GM18868 (cell line): ENCODE measurements around the gene IFNA4.
"Not testable (repeated sequence)": the region's sequence is repeated elsewhere in the genome, so short reads cannot be mapped to it uniquely, and the experiment has no call there.

Experiments used
- ATAC-seq: cut with Tn5 transposase; IDR thresholded peaks from one replicate; pipeline ENCODE4 v1.9.1; 2021; ENCODE audit warnings: mild to moderate bottlenecking, moderate library complexity; ENCODE audit not compliant: unreplicated experiment

IFNA4 gene

GRCh38 chr9:21166560-21166959 lies 20.8 kb downstream of the IFNA4 start, which contains the start of gene IFNA21:
IFNA21 (minus strand) TSS chr9:21166660; CDS start chr9:21166612, 48 bp downstream.
- ATAC-seq = not testable (repeated sequence)

- no peak for ATAC-seq
Measured at GRCh38 chr9:21165516-21165915, 21.9 kb downstream of the IFNA4 start.

GRCh38 chr9:21160178-21160577 lies 27.2 kb downstream of the IFNA4 start:
- ATAC-seq = peak; percentile 96

GRCh38 chr9:21155501-21155900 lies 31.9 kb downstream of the IFNA4 start:
- ATAC-seq = no peak

- ATAC-seq = peak; percentile 88
Measured at GRCh38 chr9:21154018-21154608, 33.3 kb downstream of the IFNA4 start.

- ATAC-seq = peak; percentile 34
Measured at GRCh38 chr9:21153336-21154017, 33.9 kb downstream of the IFNA4 start.

- ATAC-seq = peak; percentile 58
Measured at GRCh38 chr9:21144603-21145002, 42.8 kb downstream of the IFNA4 start.

- ATAC-seq = peak; percentile 57
Measured at GRCh38 chr9:21141427-21141882, 45.9 kb downstream of the IFNA4 start, which contains the start of gene IFNW1. IFNW1 (minus strand) TSS chr9:21141832; CDS start chr9:21141570, 262 bp downstream.

GRCh38 chr9:21137020-21137419 lies 50.4 kb downstream of the IFNA4 start:
- ATAC-seq = no peak
